ENCODE measurements around the gene EFHD2.
A peak's percentile ranks its signal among the peaks of the same experiment; 100 is the strongest.

EFHD2 gene, protein sequence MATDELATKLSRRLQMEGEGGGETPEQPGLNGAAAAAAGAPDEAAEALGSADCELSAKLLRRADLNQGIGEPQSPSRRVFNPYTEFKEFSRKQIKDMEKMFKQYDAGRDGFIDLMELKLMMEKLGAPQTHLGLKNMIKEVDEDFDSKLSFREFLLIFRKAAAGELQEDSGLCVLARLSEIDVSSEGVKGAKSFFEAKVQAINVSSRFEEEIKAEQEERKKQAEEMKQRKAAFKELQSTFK

DNA sequence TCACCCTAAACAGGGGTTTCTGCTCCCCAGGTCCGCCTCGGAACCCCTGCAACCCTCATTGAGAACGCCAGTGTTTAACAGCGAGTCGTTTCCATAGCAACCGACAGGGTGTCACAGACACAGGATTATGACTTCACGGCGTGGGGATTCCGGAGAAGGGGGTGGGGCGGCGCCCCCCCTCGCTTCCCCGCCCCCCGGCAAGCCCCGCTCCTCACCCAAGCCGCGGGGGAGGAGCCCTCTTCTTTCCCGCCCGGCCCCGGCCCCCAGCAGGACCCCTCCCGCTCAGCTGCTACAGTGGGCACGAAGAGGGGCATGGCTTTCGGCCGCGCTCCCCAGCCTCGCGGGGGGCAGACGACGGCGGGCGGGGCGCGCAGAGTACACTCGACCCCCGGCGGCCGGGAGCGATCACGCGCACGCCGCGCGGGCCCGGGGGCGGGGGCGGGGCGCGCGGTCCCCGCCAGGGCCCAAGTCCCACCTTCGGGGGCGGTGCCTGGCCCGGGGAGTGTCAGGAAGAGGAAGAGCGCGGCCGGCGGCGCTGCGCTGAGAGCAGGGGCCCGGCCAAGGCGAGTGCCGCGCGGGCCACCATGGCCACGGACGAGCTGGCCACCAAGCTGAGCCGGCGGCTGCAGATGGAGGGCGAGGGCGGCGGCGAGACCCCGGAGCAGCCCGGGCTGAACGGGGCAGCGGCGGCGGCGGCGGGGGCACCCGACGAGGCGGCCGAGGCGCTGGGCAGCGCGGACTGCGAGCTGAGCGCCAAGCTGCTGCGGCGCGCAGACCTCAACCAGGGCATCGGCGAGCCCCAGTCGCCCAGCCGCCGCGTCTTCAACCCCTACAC lies at the start of gene EFHD2:
Gene EFHD2 (plus strand): TSS at position 501 of the 835 bp plus-strand sequence. CDS start 84 bp downstream, at position 585.
- TF ChIP-seq, protein P1, sequence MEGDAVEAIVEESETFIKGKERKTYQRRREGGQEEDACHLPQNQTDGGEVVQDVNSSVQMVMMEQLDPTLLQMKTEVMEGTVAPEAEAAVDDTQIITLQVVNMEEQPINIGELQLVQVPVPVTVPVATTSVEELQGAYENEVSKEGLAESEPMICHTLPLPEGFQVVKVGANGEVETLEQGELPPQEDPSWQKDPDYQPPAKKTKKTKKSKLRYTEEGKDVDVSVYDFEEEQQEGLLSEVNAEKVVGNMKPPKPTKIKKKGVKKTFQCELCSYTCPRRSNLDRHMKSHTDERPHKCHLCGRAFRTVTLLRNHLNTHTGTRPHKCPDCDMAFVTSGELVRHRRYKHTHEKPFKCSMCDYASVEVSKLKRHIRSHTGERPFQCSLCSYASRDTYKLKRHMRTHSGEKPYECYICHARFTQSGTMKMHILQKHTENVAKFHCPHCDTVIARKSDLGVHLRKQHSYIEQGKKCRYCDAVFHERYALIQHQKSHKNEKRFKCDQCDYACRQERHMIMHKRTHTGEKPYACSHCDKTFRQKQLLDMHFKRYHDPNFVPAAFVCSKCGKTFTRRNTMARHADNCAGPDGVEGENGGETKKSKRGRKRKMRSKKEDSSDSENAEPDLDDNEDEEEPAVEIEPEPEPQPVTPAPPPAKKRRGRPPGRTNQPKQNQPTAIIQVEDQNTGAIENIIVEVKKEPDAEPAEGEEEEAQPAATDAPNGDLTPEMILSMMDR (IDR thresholded peaks at IDR 0.05; ENCODE audit: insufficient read depth, low read length, poor library complexity, severe bottlenecking), result no peak
- TF ChIP-seq EZH2phosphoT487 (conservative IDR thresholded peaks at IDR 0.05; ENCODE audit: low read length), result no peak
- peak within 1 kb of the TSS; percentile 36 for H3K27ac ChIP-seq (ENCODE audit: low read depth, low read length)

DNA sequence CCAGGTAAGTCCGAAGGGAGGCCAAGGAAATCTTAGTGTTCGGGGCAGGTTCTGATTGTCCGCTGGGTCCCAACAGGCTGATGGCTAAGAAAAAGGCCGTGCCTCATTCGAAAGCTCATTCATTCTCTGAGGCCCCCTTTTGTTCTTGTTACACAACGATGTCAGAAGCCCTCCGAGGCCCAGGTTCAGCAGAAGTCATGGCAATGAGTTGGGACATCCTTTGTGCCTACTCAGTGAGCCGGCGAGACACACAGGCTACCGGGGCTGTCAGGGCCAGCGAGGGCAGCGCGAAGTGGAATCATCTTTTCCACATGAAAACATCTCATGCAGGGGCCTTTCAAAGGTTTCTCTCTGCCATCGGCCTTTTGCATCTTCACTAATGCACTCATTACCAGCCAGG lies 49.0 kb upstream of the EFHD2 start:
- Histone ChIP-seq H3K36me3 (ENCODE audit: low read length) (no peaks in the 10 kb centered on the region), H3K9me2 (replicated peaks; ENCODE audit: insufficient read depth, low read length) (no peaks in the 10 kb centered on the region), H4K20me1 (ENCODE audit: low read depth, low read length) (no peaks in the 10 kb centered on the region), H3K9ac (ENCODE audit: low read length) (no peak overlapping the region), H2AFZ (ENCODE audit: low read depth, low read length, severe bottlenecking) (no peak overlapping the region), H3F3A (ENCODE audit: insufficient read depth) (no peaks in the 10 kb centered on the region), H3K9me3 (ENCODE audit: insufficient read depth, low read length) (no peaks in the 10 kb centered on the region), H3K4me2 (ENCODE audit: low read depth, low read length, poor library complexity, severe bottlenecking) (no peak overlapping the region), H3K27ac (ENCODE audit: low read depth, low read length) (no peak overlapping the region), H3K79me2 (ENCODE audit: insufficient read depth, low read length) (no peaks in the 10 kb centered on the region), H3K27me3 (ENCODE audit: low read length) (no peaks in the 10 kb centered on the region), H3K4me3 (ENCODE audit: insufficient read depth, low read length, poor library complexity, severe bottlenecking) (no peak overlapping the region)
- no peak for TF ChIP-seq EZH2phosphoT487 (conservative IDR thresholded peaks at IDR 0.05; ENCODE audit: low read length)
- TF ChIP-seq, protein P1 (IDR thresholded peaks at IDR 0.05; ENCODE audit: insufficient read depth, low read length, poor library complexity, severe bottlenecking), result no peak

More for the DNA sequence above, at the start of gene EFHD2:
- Histone ChIP-seq H3K4me3 (ENCODE audit: insufficient read depth, low read length, poor library complexity, severe bottlenecking) (peak within 1 kb of the TSS; percentile 91), H3K9me2 (replicated peaks; ENCODE audit: insufficient read depth, low read length) (no peaks in the 10 kb centered on the region), H3K79me2 (ENCODE audit: insufficient read depth, low read length) (peaks cover 15% of the 10 kb centered on the region; the same call in 1 of the 2 replicates), H3K4me2 (ENCODE audit: low read depth, low read length, poor library complexity, severe bottlenecking) (peak within 1 kb of the TSS; percentile 73), H3K36me3 (ENCODE audit: low read length) (no peaks in the 10 kb centered on the region), H2AFZ (ENCODE audit: low read depth, low read length, severe bottlenecking) (peak within 1 kb of the TSS; percentile 60), H3K9me3 (ENCODE audit: insufficient read depth, low read length) (no peaks in the 10 kb centered on the region), H4K20me1 (ENCODE audit: low read depth, low read length) (no peaks in the 10 kb centered on the region), H3K27me3 (ENCODE audit: low read length) (no peaks in the 10 kb centered on the region), H3F3A (ENCODE audit: insufficient read depth) (no peaks in the 10 kb centered on the region), H3K9ac (ENCODE audit: low read length) (peak within 1 kb of the TSS; percentile 87)

DNA sequence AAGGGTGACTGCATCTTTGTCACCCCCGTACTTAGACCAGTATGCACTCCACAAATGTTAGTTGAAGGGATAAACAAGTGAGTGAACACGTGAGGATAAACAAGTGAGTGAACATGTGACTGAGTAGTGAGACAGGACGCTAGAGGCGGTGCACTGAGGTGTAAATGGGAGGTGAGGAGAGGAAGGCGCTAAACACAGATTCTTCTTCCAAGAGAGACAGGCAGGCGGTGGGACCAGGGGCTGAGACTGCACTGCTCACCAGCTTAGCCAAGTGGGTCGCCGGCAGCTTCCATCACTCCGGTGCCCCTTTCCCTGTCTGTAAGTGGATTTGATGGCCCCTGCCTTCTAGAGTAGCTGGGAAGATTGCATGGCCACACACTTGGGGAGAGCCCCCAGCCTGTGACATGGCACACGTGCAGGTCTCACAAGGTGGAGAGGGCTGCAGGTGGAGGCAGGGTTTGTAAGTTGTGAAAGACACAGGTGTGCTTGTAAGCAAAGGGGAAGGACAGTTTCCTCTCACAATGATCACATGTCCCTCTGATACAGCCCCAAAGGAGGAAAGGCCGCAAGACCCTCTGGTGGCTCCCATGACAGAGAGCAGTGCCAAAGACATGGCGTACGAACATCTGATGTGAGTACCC lies 47.5 kb upstream of the EFHD2 start:
- no peaks in the 10 kb centered on the region for H3K79me2 ChIP-seq (ENCODE audit: insufficient read depth, low read length)
- no peaks in the 10 kb centered on the region; the same call in 1 of the 2 replicates for H3K27me3 ChIP-seq (ENCODE audit: low read length)
- H3K9me3 ChIP-seq (ENCODE audit: insufficient read depth, low read length), result no peaks in the 10 kb centered on the region
- no peak overlapping the region for H2AFZ ChIP-seq (ENCODE audit: low read depth, low read length, severe bottlenecking)
- no peak overlapping the region for H3K4me3 ChIP-seq (ENCODE audit: insufficient read depth, low read length, poor library complexity, severe bottlenecking)
- no peak overlapping the region for H3K27ac ChIP-seq (ENCODE audit: low read depth, low read length)
- H3K9ac ChIP-seq (ENCODE audit: low read length), result no peak overlapping the region
- no peaks in the 10 kb centered on the region for H4K20me1 ChIP-seq (ENCODE audit: low read depth, low read length)
- no peak overlapping the region for H3K4me2 ChIP-seq (ENCODE audit: low read depth, low read length, poor library complexity, severe bottlenecking)
- no peak for TF ChIP-seq EZH2phosphoT487 (conservative IDR thresholded peaks at IDR 0.05; ENCODE audit: low read length)
- TF ChIP-seq, protein P1 (IDR thresholded peaks at IDR 0.05; ENCODE audit: insufficient read depth, low read length, poor library complexity, severe bottlenecking), result no peak
- H3F3A ChIP-seq (ENCODE audit: insufficient read depth), result no peaks in the 10 kb centered on the region
- H3K36me3 ChIP-seq (ENCODE audit: low read length), result no peaks in the 10 kb centered on the region
- H3K9me2 ChIP-seq (replicated peaks; ENCODE audit: insufficient read depth, low read length), result no peaks in the 10 kb centered on the region
